HG02840 (cell line): ENCODE data around the gene LYPD3.
A peak's percentile ranks its signal among the peaks of the same experiment; 100 is the strongest.

Experiments used
- ATAC-seq: cut with Tn5 transposase; IDR thresholded peaks from one replicate; pipeline ENCODE4 v1.9.1; 2021; ENCODE audit warnings: mild to moderate bottlenecking, moderate library complexity, moderate number of reproducible peaks; ENCODE audit not compliant: unreplicated experiment, low FRiP score

The LYPD3 gene

DNA sequence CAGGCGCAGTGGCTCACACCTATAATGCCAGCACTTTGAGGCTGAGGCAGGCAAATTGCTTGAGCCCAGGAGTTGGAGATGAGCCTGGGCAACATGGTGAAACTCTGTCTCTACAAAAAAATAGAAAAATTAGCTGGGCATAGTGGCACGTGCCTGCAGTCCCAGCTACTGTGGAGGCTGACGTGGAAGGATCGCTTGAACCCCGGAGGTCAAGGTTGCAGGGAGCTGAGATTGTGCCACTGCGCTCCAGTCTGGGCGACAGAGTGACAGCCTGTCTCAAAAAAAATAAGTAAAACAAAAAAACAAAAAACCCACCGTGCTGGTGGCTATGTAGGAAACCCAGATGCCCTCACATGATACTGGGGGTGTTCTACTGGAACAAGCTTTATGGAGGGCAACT, 22.8 kb upstream of the LYPD3 start:
- no peak for ATAC-seq

DNA sequence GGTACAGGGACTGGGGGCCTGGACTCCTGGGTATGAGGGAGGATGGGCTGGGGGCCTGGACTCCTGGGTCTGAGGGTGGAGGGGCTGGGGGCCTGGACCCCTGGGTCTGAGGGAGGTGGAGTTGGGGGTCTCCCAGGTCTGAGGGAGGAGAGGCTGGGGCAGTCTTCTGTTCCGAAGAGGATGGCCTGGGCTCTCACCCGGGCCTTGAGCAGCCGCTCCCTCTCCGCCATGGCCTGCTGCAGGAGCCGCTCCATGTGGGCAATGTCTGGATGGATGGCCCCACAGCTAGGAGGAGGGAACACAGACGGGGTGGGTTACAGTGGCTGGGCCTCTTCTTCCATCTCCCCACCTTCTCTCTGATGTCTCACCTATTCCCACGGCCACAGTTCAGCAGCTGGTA, 21.0 kb upstream of the LYPD3 start:
- no peak for ATAC-seq

DNA sequence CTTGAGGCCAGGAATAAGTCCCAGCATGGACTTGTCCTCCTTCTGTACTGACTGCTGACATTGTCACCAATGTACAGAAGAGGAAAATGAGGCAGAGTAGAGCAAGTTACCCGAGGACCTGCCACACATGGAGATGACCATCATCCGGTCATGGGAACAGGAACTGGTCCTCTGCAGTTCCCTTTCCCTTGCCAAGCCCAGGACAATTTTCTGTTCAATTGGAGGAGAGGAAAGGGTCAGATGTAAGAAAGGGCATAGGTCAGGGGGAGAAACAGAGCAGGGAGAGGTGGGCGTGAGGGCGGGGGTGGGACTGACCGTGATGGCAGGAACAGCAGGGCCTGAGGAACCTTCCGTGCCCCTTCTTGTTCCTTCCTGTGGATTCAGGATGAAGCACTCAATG, 20.5 kb upstream of the LYPD3 start:
- ATAC-seq = no peak

DNA sequence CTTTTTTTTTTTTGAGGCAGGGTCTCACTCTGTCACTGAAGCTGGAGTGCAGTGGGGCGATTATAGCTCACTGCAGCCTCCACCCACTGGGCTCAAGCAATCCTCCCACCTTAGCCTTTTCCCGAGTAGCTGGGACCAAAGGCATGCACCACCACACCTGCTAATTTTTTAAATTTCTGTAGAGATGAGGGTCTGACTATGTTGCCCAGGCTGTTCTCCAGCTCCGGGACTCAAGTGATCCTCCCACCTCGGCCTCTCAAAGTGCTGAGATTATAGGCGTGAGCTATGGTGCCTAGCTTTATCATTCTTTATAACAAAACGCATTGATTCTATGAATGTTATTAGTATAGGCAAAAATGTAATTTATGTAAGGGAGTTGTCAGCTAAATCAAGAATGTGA, 17.9 kb upstream of the LYPD3 start:
- ATAC-seq = no peak

DNA sequence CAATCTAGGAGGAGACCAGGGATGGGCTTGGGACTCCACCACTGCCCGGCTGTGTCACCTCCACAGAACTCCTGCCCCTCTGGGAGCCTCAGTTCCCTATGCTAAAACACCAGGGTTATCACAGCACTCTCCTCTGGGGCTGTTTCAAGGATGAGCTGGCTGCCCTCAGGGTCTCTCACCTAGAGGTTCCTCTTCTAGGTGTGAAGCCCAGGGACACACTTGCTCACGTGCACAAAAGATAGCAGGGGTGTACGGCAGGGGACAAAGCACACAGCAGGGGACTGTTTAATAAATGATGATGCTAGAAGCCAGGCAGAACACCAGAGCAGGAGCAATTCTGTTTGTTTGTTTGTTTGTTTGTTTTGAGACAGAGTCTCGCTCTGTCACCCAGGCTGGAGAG, 16.8 kb upstream of the LYPD3 start:
- no peak for ATAC-seq

DNA sequence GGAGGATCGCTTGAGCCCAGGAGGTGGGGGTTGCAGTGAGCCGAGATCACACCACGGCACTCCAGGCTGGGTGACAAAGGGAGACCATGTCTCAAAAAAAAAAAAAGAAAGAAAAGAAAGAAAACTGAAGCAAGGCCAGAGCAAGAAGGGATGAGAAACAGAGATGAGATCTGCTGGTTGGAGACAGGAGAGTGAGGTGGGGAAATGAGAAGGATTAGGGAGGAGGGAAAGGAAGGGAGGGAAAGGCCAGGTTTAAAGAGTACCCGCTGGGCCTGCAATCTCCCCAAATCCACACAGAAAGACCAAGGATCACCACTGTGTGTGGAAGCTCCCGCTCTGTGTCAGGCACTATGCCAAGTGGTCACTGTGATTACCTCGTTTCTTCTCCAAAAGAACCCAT, 16.3 kb upstream of the LYPD3 start:
- no peak for ATAC-seq

DNA sequence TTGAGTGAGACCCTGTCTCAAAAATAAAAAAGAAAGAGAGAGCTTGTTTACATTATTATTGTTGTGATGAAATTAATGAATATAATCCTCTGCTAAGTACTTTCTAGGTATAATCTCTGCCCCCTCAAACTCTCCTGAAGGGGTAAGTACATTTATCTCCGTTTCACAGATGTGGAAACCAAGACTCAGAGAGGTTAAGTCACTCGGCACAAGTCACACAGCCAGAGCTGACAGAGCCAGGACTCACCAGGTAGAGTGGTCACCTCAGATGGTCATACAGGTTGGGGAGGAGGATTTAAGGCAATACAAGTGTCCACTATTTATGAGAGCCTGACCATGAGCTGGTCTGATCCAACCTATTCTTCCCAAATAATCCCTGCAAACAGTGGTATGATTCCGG, 15.2 kb upstream of the LYPD3 start:
- ATAC-seq = no peak

DNA sequence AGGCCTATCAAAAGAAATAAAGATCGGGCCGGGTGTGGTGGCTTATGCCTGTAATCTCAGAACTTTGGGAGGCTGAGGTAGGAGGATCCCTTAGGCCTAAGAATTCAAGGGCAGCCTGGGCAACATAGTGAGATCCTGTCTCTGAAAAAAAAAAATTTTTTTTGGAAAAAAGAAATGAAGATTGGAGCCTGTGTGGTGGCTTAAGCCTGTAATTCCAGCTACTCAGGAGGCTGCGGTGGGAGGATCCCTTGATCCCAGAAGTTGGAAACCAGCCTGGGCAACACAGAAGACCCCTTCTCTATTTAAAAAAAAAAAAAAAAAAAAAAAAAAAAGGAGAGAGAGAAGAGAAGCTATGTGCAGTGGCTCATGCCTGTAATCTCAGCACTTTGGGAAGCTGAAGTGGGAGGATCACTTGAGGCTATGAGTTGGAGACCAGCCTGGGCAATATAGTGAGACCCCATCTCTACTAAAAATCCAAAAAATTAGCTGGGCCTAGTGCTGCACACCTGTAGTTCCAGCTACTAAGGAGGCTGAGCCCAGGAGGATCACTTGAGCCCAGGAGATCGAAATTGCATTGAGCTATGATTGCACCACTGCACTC, 14.7 kb upstream of the LYPD3 start:
- ATAC-seq = no peak

DNA sequence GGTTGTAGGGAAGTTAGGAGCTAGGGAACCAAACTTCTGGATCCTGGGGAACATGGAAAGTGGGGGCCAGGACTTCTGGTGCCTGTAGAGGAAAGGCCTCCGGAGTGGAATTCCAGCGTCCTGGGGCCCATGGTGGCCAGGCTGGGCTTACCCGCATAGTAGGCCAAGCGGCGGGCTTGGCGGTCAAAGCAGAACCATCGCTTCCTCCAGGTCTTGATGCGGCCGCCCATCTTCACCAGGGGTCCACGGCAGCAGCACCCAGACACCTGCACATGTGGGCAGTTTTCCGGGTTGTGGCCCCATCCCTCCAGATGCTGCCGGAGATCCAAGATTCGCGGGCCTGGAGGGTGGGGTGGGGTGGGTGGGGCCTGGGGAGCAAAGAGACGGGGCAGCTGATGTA, 13.8 kb upstream of the LYPD3 start:
- no peak for ATAC-seq

DNA sequence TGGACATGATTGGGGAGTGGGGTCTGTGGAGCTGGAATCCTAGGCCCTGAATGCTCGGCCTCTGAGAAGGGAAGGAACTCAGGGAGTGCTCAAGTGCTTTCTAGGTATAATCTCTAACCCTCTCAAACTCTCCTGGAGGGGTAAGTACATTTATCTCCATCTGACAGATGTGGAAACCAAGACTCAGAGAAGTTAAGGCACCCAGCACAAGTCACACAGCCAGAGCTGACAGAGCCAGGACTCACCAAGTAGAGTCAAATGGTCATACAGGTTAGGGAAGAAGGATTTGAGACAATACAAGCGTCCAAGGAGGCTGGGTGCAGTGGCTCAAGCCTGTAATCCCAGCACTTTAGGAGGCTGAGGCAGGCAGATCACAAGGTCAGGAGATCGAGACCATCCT, 12.9 kb upstream of the LYPD3 start:
- ATAC-seq = no peak

DNA sequence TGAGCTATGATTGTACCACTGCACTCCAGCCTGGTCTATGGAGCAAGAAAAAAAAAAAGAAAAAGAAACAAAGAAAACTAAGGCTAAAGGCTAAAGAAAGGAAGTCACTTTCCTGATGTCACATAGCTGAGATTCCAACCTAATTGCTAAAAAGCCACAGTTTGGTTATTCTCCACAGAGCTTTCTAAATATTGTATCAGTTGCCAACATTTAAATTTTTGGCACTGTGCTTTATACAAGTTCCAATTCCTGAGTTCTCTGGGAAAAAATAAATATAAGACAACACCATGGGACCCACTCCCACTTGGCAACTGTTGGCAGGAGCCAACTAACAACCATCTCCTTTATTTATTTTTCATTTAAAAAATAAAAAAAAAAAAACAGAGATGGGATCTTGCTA, 11.2 kb upstream of the LYPD3 start:
- ATAC-seq = no peak

DNA sequence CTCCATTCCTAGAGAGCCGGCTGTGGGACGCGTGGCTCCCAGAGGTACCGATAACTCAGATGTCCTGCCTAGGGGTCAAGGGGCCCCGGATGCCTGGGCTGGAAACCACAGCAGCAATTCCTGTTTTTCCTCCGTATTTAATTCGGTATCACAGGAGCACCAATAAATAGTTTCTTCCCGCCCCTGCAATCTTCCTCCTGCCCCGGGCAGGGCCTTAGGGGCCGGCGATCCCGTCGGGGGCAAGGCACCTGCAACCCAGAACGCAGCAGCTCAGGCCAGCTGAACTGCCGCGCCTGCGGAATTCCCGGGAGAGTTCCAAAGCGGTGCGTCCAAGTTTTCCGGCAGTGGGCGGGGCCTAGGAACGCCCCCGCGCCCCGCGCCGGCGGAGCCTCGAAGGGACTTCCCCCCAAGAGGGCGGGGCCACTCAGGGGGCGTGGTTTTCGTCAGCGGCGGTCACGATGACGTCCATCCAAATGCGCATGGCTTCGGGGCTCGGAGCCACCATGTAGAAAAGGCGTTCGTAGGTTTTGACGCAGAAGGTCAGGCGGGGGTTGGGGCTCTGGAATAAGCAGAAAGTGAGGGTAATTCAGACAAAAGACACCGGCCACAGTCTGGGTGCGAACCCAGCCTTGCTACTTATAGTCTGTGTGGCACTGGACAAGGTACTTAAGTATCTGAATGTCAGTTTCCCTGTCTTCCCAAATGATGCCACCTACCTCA, 9.7 kb upstream of the LYPD3 start:
- ATAC-seq = no peak

DNA sequence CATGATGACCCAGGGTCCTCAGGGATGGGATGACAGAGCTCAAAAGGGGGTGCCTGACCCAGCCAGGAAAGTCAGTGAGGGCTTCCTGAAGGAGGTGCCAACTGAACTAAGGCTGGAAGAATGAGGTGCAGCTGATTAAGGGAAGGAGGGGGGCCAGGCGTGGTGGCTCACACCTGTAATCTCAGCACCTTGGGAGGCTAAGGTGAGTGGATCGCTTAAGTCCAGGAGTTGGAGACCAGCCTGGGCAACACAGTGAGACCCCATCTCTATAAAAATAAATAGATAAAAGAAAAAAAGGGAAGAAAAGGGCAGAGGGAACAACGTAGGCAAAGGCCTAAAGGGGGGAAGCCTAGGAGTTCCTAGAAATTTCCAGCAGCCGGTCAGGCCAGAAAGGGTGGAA, 9.1 kb upstream of the LYPD3 start:
- ATAC-seq = no peak

DNA sequence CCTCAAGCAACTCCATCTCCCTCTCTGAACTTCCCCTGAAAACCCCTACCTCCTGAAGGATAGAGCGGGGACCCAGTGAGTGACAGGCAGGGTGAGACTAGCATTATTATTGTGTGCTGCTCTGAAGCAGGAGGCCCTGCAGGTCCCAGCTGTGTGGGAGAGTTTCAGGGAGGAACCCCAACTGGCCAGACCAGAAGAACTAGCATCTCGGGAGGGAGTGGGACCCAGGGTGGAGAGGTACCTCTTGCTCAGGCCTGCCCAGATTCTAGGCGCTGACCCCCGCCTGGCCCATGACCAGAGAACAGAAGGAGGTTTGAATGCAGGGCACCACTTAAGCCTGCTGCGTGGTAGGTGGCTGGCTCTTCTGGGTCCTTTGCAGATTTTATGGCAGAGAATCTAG, 5.7 kb upstream of the LYPD3 start:
- ATAC-seq = no peak

DNA sequence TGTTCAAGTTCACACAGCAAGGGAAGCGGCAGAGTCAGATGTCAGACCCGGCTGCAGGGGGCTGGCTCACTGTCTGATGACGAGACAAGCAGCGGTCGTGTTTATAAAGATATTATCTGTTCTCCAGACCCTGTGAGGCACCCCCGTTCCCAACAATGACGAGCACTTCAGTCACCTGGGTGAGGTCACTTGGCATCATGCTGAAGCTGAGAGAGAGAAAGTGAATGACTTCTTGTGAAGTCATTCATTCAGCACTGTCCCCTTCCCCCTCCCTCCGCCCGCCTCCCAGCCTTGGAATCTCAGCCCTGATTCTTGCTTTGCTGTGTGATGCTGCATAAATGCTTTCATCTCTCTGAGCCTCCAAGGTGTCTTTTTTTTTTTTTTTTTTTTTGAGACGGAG, 4.9 kb upstream of the LYPD3 start:
- ATAC-seq = no peak

DNA sequence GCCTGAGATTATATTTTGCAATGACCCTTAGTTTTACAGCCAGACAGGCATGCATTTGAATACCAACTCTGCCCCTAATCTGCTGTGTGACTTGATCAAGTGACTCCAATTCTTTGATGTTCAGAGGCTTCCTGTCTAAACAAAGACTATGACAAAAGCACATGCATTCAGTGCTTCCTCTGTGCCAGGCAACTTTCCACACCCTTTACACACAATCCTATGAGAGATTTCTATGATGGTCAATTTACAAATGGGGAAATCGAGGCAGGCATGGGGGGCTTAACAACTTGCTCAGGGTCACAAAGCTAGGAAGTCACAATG, 3.7 kb upstream of the LYPD3 start:
- no peak for ATAC-seq

DNA sequence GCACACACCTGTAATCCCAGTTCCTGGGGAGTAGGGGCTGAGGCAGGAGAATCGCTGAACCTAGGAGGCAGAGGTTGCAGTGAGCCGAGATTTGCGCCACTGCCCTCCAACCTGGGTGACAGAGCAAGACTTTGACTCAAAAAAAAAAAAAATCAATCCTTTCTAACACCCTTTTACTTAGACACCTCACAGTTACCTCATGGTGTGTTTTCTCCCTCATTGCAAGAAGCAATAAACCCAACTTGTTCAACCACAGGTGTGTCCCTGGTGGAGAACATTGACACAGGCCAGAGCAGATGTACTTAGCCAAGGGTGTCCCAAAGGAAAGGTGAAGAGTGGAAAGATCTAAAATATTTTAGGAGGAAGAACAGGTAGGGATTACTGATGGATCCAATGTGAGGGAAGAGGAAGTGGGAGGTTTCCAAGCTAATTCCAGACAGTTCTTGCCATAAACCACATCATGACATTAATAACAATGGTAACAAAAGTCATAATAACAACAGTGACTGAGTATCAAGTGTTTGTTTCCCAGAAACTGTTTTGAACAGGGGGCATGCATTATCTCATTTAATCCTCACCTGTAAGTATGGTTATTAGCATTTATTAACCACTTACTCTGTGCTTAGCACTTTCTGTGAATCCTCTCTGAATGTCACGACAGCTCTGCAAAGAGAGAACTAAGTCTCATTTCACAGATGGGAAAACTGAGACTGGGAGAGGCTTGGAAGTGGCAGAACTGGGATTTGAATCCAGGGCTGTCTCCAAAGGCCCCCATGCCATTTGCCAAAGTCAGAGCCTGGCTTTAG, 3.1 kb upstream of the LYPD3 start:
- no peak for ATAC-seq

DNA sequence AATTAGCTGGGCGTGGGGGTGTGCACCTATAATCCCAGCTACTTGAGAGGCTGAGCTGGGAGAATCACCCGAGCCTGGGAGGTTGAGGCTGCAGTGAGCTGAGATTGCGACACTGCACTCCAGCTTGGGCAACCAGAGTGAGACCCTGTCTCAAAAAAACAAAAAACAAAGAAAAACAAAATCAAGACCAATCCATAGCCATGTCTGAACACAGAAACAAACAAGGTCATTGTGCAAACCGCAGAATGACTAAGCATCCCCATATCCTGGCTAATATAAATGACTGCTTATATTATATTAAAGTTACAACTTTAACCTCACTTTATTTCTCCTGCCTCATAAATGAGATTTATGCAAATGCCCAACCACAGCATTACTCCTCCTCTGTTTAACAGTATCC, 2.3 kb upstream of the LYPD3 start:
- no peak for ATAC-seq

DNA sequence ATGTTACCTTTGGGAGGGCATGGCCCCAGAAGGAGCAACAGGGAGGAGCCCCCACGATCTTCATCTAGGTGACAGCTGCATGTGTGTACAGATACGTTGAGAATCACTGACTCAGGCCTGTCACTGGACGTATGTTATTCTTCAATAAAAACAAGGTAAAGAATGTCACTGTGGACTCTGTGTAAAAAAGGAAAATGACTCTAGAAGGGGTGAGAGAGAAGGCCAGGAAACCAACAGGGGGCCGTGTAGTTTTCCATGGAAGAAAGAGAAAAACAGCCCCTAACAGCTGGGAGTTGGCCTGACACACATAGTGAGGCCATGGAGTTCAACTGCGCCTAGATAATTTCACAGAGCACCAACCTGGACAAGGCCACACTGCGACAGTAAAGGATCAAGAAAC, 1.9 kb upstream of the LYPD3 start:
- ATAC-seq = no peak

DNA sequence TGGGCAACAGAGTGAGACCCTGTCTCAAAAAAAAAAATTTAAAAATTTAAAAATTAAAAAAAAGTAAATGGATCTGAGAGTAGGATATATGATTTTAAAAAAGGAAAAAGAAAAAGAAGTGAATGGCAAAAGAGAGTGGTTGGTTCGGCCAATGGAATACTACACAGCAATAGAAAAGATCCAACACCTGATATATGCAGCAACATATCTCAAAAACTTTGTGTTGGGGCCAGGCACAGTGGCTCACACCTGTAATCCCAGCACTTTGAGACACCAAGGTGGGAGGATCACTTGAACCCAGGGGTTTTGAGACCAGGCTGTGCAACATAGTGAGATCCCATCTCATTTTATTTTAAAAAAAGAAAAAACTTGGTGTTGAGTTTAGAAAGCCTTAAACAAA, 1.4 kb upstream of the LYPD3 start:
- no peak for ATAC-seq

DNA sequence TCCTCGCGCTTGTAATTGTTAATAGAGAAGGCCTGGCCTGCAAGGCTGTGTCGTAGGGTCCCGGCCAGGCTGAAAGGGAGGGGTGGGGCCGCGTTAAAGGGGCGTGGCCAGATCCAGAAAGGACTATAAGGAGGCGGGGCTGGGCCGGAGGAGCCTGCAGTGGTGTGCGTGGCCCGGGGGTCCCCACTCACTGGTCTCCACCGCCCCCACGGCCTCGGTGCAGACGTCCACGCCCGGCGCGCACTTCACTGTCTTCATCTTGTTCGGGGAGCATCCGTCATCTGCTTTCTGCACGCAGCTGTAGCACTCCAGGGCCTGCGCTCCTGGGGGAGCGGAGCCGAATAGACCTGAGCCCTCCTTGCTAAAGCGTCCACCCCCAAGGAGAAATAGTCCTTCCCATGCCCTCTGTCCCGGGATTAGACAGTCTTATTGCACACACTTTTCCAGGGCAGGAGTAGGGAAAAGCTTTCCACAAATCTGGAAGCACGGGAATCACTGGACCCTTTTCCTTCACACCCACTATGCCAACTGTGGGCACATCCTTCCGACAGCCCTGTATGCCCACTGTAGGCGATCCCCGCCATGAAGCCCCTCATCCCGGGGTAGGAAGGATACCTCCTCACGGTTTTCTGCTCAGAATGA, 1.2 kb downstream of the LYPD3 start:
- ATAC-seq = peak; percentile 35
